AML-193 (cell line): Measurements from ENCODE around the gene ACACA.

Experiments
- DNase-seq, 2 experiments: peaks; one replicate each; lab custom pipeline; 2025; lab: John Stamatoyannopoulos, UW

ACACA gene

DNA sequence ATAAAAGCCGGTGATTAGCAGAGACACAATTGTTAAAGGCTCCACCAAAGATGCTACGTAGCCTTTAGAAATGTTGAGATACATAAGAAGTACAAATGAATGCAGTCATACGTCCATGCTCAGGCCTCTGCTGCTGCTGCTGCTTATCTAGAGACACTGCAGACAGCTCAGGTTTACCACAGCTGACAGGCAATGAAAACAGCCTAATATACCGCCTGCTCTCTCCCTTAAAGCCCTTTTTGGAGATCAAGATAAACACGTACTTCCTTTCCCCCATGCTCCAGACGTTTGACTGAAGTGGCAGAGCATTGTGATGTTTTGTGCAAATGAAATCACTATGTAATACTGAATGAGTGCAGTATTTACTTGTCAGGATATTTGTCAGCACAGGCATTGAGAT, 272.6 kb downstream of the ACACA start:
- no peak for DNase-seq

DNA sequence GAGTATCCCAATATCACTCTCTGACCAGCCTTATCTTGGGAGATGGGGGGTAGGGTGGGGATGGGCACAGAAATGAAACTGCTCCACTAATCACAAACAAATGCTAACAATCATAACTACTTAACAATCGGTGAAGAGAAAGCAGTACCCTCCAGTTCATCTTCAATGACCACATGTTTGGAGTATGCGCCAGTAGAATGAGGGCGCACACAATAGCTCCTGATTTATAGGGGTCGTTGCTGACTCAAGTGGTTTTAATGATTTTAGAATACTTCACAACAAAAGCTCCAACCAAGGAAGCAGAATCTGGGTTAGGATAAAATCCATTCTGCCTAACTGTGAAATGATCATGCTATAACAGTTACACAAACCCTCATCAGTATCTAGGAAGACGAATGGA, 273.5 kb downstream of the ACACA start:
- DNase-seq, result no peak

DNA sequence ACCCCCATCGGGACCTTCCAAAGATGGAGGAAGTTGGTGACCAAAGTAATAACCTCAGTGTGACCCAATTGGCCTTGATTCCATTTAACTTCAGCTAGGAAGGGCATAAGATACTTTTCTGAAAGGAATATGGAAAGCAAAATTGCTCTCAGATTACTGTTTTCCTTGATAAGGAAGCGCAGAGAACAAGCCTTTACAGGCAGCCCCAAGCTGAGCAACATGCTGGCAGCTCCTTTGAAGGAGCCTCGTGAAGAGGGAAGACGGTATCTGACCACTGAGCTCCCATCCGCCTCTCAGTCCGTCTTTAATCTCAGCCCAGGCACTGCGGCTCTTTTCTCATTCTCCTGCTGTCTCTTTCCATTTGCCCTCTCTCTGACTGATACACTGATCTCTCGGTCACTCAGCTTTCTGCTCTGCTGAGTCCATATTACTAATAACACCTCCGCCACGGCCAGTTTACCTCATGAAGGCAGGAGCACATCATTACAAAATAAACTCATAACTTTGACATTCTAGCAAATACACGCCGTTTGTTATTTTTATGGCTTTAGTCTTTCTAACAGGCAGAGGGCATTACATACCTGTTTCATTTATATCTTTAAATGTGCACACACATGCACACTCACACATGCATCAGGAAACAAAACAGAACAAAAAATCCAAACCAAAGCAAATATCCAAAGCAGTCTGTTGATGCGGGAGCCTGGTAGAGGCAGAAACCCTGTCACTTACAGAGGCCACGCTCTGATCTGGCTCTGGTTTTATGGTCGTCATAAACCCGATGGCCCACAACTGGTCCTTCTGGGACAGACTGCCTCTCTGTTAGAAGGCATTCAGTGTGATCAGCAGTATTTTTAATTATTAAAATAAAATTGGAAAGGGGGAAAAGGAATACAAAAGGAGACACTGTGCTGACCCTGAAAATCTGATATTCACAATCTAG, 274.7 kb downstream of the ACACA start:
- no peak for DNase-seq

DNA sequence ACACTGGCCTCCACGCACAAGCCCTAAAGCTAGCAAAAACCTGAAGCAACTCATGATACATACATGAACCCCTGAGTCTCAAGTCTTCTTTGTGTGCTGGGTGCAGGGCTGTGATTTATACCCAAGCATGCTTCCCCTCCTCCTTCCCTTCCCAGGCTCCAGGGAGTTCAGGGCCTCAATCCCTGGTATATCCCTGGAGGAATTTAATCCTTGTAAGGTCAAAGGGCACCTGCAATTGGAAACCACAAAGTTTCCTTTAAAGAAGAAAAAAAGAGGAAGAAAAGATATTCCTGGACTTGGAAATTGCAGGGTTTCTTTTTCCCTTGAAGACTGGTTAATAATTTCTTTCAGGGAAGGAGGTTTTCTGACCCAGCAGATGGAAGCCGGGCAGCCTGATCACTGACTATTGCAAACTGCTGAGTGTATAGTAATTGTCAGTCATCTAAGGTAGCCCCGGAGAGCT, 275.6 kb downstream of the ACACA start:
- DNase-seq, result no peak

DNA sequence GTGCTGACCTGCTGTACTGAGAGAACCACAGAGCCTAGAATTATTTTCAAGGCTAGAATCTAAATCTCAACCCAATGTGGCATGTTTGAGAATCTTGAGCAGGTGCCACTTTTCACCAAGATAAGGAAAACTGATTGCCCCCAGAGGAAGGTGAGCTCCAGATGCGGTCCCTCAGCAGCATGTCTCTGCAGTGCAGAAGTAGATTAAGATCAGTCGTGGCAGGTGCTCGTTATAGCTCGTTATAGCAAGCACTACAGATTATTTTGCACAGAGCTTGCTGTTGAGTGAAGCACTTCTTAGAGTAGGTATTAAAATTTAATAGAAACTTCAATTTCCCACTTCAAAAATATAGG, 281.8 kb downstream of the ACACA start:
- no peak for DNase-seq

DNA sequence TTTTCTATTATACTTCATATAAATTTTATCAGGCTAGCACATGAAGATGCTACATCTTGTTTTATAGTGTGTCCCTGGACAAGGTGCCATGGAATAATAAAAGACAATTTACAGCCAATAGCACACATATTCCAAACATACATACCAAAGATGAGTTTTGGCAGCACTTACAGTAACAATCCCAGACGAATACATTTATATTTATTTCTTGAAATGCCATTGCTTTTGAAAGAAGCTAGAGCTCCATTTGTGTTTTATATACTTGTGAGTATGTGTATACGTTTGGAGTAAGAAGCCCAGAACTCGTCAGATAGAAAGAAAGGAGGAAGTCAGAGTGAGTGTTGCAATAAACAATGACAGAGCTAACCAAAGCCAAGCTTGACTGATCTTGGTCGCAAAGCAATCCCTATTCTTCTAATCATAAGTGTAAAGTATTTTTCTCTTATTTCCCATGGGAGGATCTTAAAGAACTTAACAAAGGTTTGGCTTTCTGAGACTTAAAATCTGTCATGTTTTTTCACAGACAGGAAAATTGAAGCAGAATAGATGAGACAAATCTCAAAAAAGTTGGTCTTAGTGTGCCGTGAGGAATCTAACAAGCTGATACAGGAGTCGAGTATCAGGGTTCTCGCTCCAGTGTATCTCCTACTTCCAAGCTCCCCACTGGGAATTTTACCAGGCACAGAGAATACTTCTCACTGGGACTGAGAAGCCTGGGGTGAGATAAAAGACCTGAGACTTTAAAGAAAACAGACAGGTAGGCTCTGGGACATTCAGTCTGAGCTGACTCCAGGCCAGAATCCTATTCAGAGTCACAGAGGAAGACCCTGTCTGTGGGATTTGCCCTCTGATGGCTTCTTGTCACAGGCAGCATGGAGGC, 282.5 kb downstream of the ACACA start:
- DNase-seq, result peak; percentile 93 to 94

DNA sequence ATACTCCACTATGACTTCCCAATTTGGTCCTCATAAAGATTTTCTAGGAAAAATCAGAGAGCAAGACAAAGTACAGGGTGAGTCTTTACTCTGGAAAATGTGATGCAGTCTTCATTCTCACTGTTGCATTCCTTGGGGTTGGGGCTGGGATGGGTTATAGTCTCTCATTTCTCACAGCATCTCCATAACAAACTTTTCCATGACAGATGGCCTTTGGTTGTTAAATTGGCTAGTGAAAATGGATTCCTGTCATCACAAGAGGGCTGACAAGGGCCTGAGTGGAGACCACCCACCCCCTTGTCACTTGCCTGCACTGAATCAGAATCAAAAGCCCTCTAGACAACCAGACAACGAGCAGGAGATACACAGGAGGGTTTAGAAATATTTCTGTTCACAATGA, 283.2 kb downstream of the ACACA start:
- no peak for DNase-seq

DNA sequence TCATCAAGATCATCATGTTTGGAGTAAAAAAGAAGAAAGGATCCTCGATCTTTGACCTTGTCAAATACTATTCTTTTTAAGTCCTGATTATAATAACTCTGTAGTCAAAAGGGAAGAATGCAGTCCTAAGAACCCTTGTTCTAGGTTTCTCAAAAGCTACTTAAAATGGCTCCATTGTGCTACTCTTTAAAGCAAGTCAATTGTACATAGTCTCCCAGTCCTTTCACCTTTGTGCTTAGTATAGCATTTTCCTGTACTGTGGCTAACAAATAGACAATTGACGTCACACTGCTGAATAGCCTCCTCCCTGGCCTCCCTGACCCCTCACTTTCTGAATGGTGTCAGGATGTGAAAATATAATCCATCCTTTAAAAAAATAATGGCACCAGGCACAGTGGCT, 285.0 kb downstream of the ACACA start:
- no peak for DNase-seq

DNA sequence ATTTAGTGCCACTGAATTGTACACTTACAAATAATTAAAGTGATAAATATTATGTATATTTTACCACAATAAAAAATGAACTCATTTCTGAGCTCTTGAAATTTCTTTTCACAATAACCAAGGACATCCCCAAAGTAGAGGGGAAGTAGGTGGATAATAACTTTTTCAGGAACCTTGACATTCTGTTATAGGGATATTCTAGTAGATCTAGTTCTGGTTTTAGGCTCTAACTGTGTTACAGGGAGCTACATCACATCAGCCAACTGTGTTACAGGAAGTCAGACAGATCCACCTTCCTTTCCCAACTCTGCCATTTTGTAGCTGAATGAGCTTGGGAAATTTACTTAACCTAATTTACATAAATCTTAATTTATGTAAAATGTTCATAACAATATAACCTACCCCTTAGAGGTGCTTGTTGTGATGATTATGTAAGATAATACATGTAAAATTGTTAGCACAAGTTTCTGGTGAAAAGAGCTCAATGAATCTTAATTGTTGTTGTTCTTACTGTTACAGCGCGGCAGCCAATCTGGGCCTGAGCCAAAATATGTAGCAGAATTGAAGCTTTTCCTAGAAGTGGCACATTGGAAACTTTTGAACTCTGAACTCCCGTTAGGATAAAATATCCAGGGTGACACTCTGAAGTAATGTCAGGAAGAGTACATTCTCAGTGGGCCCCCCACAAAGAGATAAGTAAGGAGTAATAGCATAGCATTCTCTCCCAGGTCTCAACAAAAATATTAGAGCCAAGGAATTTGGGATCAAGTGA, 288.1 kb downstream of the ACACA start:
- no peak for DNase-seq

DNA sequence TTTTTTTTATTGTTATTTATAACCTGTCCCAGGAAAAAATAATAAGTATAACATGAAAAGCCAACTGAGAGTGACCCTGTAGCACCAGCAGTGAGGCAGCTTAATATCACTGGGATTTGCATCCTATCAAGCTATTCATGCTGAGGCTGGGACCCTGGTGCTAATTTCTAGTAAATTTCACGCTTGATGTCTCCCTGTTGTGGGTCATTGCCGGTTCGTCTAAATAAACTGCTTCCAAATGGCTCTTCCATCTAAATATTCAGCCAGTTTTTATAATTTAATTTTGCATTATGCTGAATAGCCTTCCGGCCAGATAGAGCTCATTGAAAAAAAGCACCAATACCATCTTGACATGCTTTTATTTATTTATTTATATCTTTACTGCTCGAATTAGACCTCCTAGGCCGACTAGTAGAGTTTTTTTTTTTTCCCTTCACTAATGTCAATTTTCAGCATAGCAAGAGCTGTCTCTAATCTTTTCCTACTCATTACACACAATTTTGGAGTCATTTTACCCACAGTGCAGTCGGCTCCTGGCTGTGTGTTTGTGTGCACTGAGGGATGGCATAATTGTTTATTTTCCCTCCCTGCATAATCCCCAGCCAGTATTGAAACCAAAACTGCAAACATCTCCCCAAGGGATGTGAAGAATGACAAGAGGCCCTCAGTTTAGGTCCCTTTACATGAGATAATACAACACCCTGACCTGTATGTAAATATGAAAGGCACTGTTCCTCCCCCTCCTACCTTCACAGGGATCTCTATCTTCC, 289.1 kb downstream of the ACACA start:
- DNase-seq, result no peak

DNA sequence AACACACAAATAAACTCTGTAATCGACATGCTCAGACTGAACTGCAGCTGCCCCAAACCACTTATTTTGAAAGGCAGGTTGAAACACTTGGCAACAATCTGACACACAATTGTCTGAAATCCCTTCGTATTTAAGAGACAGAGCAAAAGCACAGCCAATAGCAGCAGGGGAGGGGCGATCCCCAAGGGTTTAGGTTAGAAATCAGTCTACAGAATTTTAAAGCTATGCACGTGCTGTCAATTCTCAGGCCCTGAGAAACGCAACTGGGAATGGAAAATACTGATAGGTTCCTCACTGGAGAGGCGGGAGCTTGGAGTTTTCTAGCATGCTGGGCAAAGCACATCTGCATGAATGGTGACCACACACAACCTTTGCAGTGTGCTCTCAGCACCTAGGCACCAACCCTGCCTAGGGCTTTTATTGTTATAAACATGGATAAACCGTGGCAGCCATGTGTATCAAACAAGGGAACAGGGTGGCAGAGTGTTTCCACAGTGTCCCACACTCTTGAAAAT, 289.9 kb downstream of the ACACA start:
- DNase-seq, result no peak

DNA sequence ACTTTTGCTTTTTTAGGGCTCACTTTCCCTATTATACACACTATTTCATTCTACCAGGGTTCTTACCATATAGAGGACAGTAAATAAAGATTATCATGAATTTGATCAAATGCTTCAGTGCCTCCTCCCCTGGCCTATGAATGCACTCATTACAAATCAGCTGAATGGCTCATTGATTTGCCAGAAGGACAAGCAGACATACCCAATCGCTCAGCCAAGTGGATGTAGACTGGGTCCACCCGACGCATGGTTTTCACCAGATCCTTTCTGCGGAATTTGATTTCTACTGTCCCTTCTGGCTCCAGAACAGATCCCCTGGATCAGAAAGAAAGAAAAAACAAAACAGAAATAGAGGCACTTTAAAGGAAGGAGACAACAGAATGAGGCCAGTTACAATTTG, 295.3 kb downstream of the ACACA start:
- no peak for DNase-seq

DNA sequence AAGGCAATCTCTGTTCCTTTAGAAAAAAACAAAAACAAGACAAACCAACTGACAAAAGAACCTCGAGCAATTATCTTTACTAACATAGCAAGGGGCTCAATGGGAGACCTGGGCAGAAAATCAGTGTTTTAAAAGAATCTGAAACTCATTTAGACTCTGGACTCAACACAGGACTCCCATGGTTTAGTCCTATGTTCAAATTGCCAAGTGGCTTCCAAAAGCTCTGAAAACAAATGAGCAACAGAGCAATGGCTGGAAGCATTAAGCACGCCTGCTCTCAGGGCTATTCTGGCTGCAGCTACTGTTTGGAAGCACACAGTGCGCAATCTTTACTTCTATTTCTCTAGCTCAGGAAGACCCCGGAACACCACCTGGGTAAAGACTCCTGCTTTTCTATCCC, 295.9 kb downstream of the ACACA start:
- DNase-seq, result no peak

DNA sequence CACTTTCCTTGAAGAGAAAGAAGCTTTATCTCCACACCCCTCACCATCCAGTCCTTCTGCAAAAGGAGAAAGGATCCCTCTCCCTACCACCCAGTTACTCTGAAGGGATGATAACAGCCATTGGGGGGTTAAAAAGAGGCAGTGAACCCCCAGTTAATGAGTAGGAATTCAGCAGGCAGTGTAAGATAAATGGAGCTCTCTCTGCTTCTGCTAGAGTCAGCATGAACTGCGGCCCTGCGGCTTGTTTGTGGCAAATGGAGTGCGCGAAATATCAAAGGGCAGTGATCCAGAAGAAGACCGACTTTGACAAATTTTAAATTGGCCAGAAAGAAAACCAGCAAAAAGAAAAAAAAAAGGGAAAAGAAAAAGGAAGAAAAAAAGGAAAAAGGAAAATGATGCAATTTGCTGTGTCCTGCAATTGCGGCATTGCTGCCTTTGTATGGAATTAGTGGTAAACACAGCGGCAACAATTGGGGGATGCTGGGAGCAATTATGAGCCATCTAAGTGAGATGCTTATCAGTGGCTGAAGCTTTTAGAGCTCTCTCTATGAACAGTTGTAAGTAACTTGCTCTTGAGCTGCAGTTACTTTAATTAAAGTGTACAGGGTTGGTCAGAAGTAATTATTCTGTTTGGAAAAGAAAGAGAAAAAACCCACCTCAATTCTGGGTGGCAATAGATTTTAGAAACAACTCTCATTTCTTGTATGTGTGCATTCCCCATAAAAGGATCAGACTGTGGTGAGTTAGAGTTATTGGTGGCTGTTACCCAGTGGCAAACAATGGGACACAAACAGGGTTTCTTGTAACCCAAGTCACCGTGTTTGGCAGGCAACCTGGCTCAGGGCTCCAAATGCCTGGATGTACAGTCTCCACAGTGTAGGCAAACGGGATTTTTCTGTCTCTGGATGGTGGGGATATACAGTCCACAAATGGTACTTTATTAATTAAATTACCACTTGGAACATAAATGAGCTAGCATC, 296.6 kb downstream of the ACACA start:
- no peak for DNase-seq

DNA sequence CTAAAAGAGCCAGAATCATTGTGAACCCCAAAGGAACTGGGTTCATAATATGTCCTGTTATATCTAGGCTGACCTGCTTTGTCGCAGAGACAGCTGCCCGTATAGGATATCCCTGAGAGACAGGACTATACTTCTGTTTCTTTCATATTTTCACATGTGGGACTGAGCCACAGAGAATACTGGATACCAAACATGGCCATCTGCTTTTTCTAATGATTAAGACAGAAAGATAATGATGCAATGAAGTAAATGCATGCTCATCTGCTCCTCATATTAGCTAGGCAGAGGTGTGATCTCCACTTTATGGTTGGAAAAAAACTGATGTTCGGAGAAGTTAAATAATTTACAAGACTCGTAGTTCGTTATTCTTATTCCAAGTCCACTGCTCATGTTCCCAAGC, 297.5 kb downstream of the ACACA start:
- no peak for DNase-seq

DNA sequence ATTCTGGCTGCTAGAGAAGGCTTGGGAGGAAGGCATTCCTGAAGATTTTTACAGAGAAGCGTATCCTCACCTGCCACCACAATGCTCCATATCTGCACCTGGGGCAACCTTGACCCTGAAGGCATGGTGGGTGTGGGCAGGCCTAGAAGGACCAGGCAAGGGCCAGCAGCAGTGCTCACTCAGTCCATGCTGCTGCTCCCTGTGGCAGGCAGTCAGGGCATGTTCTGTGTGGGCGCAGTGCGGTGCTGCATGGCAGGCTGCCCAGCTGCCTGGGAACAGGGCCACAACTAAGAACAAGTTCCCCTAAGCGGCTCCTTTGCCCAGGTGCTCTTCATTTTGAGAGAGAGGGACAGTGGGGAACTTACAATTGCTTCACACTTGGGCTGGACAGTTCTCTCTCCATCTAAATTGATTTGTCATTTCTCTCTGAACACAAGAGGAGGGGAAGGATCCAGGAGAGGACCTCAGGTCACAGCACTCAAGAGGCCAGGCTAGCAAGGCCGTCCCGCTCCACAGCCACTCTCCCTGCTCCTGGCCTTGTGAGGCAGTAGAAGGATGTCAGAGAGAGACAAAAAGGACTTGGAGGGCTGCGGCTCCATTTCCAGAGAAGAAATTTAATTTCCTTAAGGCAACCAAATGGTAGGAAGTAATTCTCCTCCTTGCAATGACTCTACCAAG, 299.1 kb downstream of the ACACA start:
- no peak for DNase-seq

DNA sequence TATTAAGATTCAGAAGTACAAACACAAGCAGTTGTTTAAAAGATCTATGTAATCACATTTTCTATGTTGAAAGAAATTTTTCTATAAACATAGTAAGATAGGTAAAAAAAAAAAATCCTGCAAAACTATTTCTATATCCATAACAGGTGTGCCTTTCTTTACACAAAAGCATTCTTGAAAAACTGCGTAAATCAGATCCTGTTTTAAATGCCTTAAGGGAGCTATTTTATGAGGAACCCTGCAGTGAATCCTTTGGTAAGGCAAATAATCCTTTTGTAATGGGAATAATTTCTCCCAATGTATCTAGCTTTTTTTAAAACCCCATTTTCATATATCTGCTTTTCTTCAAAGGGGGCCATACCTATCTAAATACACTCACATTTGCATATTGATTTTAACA, 300.6 kb downstream of the ACACA start:
- DNase-seq, result no peak

DNA sequence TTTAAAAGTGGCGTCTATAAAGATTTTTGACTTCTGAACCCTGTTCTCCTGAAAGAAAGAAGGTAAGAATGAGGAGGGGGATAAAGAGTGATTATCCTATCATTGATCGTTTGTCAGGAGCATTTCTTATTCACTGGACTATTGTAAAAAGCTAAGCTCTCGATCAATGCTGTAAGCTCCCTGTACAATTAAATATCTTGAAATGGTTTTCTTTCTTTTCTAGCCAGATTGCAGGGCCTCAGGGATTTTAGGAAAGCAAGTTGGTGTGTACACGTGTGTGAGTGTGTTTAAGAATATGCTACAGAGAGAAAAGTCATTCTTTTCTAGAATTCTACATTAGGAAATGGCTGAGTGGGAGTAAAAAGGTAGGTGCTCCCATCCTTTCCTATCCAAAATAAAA, 303.4 kb downstream of the ACACA start:
- DNase-seq, result no peak

DNA sequence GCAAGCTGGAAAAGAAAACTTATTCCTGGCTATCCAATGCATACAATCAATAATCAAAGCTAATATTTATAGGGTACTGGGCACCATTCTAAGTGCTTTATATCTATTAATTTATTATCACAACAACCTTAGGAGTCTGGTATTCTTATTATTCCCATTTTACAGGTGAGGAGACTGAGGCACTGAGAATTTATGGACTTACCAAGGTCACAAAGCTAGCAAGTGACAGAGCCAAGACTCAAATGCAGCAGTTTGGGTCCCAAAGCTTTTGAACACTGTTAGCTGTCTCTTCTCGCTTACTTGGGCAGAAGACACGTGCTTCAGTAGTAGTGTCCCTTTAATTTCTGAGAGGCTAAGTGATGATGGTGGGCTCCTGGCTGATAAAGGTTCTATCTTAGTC, 305.3 kb downstream of the ACACA start:
- DNase-seq, result no peak
